GM18526 (cell line): ENCODE measurements around the gene DDX46.

Experiments
- POLR2A ChIP-seq: IDR thresholded peaks from 3 replicates; pipeline ENCODE4 v1.6.1; 2011; ENCODE audit not compliant: insufficient read length; ENCODE audit errors: extremely low read depth

The DDX46 gene

GRCh38 chr5:134874831-134875655, 116.5 kb downstream of the DDX46 start:
- TF ChIP-seq POLR2A, result no peak

GRCh38 chr5:134877159-134877558, 118.6 kb downstream of the DDX46 start:
- TF ChIP-seq POLR2A, result no peak

GRCh38 chr5:134878403-134878802, 119.8 kb downstream of the DDX46 start:
- no peak for TF ChIP-seq POLR2A

DNA sequence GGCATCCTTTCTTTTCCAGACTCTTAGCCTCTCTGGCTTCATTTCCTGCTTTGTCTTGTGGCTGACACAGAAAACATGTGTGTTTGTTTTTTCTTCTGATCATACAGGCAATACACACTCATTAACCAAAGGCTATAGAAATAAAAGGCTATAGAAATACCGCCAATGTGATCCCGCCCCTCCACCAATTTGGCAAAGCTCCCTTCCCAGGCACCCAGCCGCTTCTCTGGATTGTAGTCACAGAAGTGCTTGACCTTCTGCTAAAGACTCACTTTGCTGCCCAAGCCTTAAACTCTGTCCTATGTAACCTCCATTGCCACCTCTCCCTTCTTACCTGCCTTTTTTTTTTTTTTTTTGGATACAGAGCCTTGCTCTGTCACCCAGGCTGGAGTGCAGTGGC, 120.9 kb downstream of the DDX46 start:
- no peak for TF ChIP-seq POLR2A
